HT1080 (cell line): ENCODE data around the gene FOXN3. TPM values are rescaled to one million over a fixed set of nuclear protein-coding genes. Genes with fewer than 3 reads are reported as not detected.
A peak's percentile ranks its signal among the peaks of the same experiment; 100 is the strongest.
"Not testable (repeated sequence)": the region's sequence is repeated elsewhere in the genome, so short reads cannot be mapped to it uniquely, and the experiment has no call there.

Experiments
- DNase-seq: peaks from one replicate; pipeline ENCODE4 v3.0.0-alpha.2; 2015; ENCODE audit warnings: low read depth
- total RNA-seq: library from RNA; depleted of rRNA; stranded (reverse); fragments of >200 nt; shearing (Covaris generic); gene quantifications from 2 replicates; pipeline ENCODE4 v1.2.3, GENCODE V29; 2014

Gene FOXN3
- total RNA-seq, 1 experiment from 2014 or later, result 15.6 TPM

DNA sequence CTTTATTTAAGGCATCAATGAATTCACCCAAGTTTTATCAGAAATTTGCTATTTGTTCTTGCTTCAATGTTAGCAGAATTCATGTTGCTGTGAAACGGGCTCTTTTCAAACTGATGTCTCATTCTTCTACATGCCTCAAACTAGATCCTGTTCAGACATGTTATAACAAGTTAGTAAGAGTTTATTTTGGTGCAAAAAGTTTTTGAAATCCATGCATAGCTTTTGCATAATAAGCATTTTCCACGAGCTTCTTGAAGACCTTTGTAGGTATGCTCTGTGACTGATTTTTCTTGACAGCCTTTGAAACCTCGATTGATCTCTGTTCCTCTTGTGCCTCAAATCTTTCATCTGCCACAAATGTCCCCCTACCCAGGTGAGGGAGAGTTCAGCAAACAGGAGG, 275.2 kb downstream of the FOXN3 start:
- DNase-seq, result no peak

DNA sequence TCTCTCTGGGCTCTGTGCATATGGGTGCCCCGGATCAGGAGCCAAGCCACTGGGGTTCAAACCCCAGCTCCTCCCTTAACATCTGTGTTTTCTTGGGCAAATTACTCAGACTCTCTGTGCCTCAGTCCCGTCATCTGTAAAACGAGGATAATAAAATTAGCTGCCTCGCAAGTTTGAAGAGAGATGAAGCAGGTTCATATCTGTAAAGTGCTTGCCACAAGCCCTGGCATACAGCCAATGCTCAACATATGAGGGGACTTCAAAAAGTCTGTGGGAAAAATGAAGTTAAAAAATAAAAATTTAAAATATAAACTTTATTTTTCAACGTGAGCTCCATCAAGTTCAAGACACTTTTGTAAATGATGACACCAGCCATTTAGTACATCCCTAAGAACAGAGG, 276.7 kb downstream of the FOXN3 start:
- DNase-seq, result no peak

DNA sequence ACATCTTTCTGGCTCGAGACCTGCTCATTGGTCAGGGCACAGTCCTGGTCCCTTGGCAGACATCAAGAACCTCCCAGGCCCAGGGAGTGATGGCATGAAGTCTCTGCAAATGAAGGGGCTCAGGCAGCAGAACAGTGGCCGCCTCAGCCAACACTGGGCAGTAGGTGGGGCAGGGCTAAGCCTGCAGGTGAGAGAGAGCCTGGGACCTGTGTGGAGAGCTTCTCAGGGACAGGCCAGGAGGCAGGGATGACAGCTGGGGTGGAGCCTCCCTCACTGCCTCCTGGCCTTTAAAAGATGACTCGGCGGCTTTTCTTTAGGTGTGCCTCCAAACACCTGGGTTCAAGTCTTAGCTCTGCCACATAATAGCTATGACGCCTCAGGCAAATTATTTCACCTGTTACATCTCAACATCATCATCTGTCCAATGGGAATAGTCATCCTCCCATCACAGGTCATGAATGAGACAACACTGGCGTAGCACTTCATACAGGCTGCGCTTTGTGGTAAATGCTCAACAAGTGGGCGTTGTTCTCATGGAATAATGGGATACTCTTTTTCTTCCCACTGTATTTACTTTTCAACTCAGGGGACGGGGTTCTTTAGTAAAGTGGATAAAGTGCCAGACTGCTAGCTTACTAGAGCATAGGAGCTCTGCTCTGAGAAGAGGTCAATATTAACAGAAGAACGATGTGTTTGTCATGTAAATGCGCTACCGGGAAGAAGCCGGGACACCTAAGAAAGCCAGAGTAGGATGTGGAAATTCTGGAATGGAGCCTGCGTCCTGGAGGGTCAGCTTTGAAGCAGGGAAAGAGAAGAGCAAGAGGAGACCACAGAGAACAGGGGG, 277.4 kb downstream of the FOXN3 start:
- DNase-seq, result no peak

DNA sequence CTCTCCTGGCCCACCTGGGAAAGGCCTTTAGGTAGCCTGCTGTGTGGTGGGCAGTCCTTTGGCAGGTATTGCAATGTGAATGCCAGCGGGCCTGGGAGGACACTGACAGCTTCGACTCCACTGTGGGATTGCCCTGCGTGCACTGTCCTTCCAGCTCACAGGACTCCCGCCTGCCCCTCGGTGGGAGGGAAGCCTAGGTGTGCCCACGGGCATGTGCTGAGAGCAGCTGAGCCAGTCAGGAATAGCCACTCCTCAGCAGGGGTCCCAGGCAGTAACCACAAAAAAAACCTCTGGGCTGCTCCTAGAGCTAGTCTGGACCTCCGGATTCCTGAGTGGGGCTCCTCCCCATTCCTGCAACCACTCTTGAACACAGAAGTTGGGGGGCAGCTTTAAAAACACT, 278.2 kb downstream of the FOXN3 start:
- no peak for DNase-seq

DNA sequence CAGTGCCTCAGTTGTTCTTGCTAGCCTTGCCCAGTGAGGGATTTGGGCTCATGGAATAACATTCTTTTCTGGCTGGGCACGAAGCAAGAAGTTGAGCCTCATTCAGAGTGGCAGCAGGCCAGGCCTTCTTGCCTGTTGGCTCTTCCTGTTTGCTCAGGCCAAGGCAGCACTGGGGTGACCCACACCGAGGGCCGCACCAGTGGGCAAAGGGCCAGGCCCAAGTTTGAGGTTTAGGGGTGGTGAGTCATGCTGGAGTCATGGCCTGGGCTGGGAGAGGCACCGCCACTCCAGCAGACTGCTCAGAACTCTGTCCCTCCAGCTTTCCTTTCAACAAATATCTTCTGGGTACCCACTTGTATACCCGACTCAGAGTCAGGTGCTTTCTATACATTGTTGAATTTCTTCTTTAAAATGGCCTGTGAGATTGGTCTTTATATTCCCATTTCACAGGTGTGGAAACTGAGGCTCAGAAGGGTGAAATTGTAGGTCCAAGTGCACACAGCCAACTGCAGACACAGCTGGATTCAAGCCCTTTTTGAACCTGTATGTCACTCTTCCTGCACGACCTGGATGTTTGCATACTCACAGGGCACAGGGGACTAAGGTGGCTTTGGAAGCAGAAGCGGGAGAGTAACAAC, 279.4 kb downstream of the FOXN3 start:
- peak; percentile 97 for DNase-seq

DNA sequence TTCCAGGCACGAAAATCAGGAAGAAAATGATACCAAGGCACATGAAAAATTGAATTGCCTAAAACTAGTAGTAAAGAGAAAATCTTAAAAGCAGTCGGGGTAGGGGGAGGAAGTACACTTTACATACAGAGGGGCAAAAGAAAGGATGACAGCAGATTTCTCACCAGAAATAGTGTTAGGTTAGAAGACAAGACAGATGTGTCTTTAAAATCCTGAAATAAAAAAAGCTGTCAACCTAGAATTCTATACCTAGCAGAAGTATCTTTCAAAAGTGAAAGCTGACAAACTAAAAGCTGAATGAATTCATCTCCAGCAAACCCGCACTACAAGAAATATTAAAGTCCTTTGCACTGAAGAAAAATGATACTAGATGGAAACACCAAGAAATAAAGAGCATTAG, 280.4 kb downstream of the FOXN3 start:
- no peak for DNase-seq

DNA sequence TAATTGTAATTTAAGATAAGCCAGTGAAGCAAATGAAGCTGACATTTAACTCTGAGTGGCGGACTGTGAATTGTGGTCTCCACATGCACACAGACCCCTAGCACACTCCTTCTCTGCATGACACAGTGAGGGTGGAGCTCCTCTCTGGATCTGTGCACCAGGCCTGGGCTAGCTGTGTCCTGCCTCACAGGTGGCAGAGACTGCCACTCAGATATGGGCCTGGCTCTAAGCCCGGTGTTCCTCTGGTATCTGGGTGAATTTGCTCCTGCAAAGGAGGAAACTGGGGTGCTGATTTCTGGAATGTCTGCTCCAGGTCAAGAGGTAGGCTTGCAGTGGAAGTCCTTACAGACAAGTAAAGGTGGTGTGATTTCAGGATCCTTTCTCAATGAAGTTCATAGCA, 282.4 kb downstream of the FOXN3 start:
- DNase-seq, result no peak

DNA sequence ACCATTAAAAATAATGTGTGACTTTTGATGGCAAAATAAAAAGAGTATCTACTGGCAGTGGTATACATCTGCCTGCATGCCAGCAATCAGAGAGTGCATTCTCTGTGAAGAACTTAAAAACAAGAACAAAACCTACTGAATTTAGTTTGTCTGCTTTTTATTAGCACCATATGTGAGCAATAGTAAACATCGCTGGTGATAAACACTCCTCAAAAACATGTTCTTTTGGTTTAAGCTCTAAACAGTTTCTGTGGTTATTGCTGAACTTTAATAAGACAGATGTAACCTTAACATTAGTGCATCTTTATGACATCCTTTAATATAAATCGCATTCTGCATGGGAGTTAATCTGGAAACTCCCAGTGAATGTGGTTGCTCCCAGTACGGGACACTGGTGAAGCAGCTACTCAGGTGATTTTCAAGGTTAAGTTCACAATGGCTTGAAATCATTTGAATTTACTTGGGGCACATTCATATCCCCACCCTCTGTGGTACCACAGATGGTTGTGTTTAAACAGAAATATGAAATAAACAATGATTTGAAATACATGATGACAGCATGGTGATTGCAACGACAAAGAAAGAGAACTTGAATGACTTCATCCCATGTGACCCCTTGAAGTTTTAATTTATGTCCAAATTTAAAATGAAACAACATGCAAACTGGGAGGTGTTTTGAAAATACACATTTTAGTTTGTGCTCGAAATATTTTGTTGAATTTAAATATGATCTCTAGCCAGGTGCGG, 285.9 kb downstream of the FOXN3 start:
- no peak for DNase-seq

DNA sequence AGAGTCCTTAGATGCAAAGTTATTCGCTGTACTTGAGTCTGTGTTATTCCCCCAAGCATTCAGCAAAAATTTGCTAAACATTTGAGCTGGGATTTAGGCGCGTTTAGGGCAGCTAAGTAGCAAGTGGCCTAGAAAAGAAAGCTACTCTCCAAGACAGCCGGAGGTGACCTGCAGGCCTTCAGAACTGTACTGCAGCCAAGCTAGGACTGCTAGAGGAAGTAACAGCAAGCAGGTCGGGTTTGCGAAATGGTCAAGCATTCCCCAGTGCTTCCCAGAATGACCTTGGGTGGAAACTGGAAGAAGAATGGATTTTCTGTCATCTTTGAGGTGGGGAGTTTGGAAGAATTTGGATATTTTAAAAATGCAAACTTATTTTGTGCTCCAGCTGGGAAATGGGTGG, 287.5 kb downstream of the FOXN3 start:
- DNase-seq, result no peak

DNA sequence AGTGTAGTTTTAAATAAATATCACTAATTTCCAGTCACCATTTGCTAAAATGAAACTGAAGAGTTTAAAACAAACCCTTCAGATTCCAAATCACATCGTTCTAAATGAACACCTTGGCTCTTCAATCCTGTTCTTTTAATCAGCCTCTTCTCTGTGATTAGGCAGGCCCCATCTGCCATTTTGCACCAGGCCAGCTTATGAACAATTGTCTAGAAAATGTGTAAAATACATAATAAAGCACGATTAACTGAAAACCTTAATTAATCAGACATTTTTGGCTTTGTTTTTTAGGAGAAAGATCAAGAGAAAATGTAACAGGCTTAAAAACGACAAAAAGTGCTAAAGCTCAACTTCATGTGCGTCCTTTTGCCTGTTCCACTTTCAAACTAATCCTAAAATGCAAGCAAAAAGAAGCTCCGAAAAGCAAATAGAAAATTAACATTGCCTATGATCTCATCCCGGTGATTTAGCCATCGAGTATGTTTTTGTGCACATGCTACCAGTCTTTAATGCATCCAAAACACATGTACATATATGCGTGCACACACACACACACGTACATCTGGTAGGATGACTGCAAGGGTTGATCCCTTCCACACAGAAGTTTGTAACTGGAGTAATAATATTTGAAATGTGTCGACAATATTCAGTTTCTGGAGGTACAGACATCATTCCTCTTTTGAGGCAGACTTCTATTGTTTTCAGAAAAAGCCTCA, 288.6 kb downstream of the FOXN3 start:
- no peak for DNase-seq

DNA sequence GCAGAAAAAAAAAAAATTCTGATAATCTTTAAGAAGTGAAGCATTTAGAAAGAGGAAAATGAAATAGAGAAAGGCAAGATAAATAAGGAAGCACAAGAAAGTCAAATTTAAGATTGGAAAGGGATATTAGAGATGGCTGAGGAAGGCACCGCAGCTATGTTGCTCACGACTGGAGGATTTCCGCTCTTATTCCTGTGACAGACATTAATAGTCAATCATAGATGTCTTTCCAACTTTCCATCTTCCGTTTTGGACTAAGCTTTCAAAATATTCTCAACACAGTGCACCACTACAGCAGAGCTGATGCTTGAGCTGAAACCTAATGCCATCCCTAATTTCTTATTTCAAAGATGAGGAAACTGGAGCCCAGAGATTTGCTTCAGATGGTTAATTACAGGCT, 290.6 kb downstream of the FOXN3 start:
- no peak for DNase-seq

DNA sequence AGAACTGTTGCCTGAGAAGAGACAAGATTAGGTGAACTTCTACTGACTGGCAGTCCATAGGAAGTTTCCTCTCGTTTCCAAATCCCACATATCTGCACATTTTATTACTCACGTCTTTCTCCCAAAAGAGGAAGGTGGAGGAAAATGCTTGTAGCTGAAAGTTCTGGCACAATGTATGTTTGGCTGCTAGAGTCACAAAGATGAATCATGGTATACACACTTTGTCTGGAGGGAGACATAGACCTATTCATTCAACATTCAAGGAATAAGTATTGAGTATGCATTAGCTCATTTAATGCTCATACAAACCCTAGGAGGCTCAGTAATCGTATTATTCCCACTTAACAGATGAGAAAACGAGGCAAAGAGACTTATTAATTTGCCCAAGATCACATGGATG, 291.8 kb downstream of the FOXN3 start:
- no peak for DNase-seq

DNA sequence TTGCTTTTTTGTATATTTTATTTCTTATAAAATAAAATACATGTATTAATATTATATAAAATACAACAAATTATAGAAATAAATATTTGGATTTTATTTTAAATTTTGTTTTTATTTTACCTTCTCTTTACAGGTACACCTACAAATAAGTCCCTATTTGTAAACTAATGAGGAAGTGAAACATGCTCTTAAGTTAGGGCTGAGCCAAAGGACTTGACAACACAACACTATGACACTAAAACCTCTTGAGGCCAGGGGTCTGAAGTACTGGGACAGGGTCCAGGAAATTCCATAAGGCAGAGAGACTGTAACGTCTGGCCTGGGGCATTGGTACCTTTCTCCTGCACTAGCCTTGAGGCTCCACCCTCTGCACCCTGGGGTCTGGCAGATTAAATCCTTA, 293.2 kb downstream of the FOXN3 start:
- DNase-seq, result no peak

DNA sequence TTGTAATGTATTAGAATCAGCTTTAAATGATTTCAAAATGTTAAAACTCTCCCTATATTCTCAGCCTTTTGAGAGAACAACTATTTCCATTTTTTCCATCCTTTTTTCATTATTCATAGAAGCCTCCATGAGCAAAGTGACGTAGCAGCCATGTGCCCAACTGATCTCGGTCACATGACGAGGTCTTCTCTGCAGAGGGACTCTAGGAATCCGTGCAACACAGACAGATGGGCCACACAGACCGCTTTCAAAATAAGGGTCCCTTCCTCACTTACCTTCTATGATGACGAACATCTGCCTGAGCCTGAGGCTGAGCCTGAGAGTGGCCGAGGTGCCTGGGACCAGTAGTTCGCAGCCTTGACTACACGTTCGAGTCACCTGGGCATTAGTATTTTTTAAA, 293.8 kb downstream of the FOXN3 start:
- DNase-seq, result no peak

DNA sequence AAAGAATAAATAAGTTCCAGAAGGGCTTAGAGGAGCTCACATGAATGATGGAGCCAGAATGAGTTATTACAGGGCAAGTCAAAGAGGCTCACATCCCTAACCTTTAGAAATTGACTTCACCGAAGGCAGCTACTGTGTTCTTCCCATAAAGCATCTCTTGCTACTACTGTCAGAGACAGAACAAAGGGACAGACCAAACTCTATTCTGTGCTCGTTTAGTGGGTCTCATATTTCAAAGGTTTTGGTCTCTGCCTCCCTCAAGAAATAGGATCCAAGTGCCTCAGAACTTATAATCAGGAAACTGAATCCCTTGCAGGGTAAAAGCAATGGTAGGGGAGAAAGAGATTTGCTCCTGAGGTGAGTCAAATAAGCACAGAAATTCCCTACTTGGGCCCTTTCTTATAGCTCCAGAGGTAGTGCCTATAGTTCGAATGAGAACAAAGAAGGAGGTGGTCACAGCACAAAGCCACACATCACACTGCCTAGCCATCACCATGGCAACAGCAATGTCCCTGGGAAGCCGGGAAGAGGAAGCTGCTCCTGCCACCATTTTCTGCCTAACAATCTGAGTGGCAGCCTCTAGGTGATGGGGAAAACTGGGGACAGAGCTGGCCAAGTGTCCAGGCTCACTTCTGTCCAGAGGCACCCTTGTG, 294.9 kb downstream of the FOXN3 start:
- DNase-seq, result no peak

DNA sequence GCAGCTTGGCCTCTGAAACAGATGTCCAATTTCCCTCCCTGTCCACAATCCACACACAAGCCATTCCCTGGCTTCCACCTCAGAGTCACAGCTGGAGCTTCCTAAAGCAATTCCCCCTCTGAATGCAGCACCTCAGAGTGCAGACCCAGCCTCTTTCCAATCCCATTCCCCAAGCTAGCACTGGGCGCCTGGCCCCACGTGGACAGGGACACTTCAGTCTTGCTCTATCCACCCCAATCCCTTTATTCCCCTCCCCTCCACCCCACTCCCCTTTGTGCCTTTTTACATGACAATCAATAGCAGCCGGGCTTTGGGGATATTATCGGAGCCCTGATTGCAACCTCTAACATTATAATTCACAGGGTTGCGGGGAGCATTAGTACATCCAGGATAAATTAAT, 300.0 kb downstream of the FOXN3 start:
- no peak for DNase-seq

DNA sequence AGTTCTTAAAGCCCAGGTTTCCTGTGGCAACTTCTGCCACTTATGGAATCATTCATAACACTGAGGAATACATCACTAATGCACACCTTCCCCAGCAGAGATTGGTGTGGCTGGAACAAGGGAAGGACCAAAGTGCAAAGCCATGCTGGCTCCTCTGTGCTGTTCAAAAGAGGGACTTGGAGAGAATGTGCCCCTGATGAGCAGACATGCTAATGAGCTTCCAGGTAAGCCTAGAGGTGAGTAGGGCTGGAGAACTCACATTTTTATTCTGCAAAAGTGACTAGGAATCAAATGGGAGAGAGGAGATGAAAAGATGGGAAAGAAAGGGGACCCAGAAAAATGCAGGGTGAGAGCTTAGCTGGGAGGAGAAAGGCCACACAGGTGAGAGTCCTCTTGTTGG, 302.9 kb downstream of the FOXN3 start:
- no peak for DNase-seq

DNA sequence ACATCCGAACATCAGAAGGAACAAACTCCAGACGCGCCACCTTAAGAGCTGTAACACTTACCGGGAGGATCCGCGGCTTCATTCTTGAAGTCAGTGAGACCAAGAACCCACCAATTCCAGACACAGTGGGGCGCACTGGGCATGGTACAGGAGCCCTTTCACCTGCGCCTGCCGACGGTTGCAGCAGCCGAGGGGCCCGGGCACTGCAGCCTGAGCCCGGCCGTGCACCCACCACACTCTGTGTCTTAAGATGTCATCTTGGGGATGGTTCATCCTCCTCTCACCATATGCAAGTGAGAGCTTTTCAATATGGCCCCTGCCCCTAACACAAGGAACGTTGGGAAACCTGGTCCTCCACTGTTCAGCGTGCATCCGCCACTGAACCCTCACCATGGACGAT, 304.3 kb downstream of the FOXN3 start:
- DNase-seq, result no peak

DNA sequence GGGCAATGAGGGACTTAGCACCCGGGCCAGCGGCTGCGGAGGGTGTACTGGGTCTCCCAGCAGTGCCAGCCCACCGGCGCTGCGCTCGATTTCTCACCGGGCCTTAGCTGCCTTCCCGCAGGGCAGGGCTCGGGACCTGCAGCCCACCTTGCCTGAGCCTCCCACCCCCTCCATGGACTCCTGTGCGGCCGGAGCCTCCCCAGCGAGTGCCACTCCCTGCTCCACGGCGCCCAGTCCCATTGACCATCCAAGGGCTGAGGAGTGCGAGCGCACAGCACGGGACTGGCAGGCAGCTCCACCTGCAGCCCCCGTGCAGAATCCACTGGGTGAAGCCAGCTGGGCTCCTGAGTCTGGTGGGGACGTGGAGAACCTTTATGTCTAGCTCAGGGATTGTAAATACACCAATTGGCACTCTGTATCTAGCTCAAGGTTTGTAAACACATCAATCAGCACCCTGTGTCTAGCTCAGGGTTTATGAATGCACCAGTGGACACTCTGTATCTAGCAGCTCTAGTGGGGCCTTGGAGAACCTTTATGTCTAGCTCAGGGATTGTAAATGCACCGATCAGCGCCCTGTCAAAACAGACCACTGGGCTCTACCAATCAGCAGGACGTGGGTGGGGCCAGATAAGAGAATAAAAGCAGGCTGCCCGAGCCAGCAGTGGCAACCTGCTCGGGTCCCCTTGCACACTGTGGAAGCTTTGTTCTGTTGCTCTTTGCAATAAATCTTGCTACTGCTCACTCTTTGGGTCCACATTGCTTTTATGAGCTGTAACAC, 305.1 kb downstream of the FOXN3 start:
- not testable (repeated sequence) for DNase-seq

DNA sequence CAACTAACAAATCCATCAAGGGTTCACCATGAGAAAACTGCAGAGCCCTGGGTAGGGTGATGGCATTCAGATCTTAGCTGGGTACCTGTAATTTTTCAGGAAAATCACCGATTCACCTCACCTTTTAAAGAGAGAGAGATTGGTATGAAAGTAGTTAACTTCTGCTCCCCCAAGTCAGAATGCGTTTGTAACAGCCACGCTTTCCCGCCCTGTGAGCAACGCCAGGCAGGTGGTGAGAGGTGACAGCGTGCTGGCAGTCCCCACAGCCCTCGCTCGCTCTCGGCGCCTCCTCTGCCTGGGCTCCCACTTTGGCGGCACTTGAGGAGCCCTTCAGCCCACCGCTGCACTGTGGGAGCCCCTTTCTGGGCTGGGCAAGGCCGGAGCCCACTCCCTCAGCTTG, 305.8 kb downstream of the FOXN3 start:
- DNase-seq, result not testable (repeated sequence)
